Tibial nerve (tissue), 4 donors: ENCODE data around the gene LIPK. TPM values are rescaled to one million over a fixed set of nuclear protein-coding genes. Genes with fewer than 3 reads are reported as not detected.
A peak's percentile ranks its signal among the peaks of the same experiment; 100 is the strongest.

Experiments
- DNase-seq, 2 donors: peaks; one replicate each; pipeline ENCODE4 v3.0.0-alpha.2; 2019; ENCODE audit warnings: low spot score in 2 of 2
- H3K27ac ChIP-seq, 4 donors: fragments of 200-600 bp; sonication (generic) in 3 of 4; one replicate each; pipeline ENCODE4 v1.5.1; 2017 to 2019; ENCODE audit warnings: mild to moderate bottlenecking in 1 of 4
- H3K27me3 ChIP-seq, 2 donors: fragments of 200-600 bp; sonication (generic) in 1 of 2; one replicate each; pipeline versions ENCODE4 v1.5.1 to v1.6.0; 2017 to 2019
- H3K36me3 ChIP-seq, 3 donors: fragments of 200-600 bp; sonication (generic); one replicate each; pipeline ENCODE4 v1.5.1; 2018 to 2019
- H3K4me1 ChIP-seq, 4 donors: fragments of 200-600 bp; sonication (generic) in 3 of 4; one replicate each; pipeline ENCODE4 v1.5.1; 2017 to 2019
- H3K4me3 ChIP-seq, 4 donors: fragments of 200-600 bp; sonication (generic) in 3 of 4; one replicate each; pipeline ENCODE4 v1.5.1; 2017 to 2019; ENCODE audit warnings: mild to moderate bottlenecking in 1 of 4, moderate library complexity in 1 of 4
- H3K9me3 ChIP-seq, 4 donors: fragments of 200-600 bp; sonication (generic) in 3 of 4; one replicate each; pipeline ENCODE4 v1.5.1; 2017 to 2019
- EP300 ChIP-seq, 2 donors: sonication (generic); formaldehyde crosslinking; IDR thresholded peaks; one replicate each; pipeline ENCODE4 v1.6.1; 2017; ENCODE audit warnings: antibody characterized with exemption in 2 of 2, mild to moderate bottlenecking in 1 of 2
- POLR2A ChIP-seq, 2 donors: fragments of 450-650 bp; IDR thresholded peaks; one replicate each; pipeline ENCODE4 v1.6.1; 2017; ENCODE audit warnings: antibody characterized with exemption in 2 of 2, mild to moderate bottlenecking in 2 of 2, moderate library complexity in 2 of 2
- WGBS, 2 donors: methylation state at CpG; one replicate each; pipeline ENCODE4 v1.1.5; 2018; 5-methylcytosine and 5-hydroxymethylcytosine counted together
- total RNA-seq, 4 donors: library from RNA; depleted of rRNA; stranded (reverse); fragments of >200 nt; gene quantifications; one replicate each; pipeline ENCODE4 v1.1.0, GENCODE V29; 2016
- TF ChIP-seq, protein P1 (sequence below), 5 experiments: fragments of 200-600 bp in 3 of 5; fragments of 450-650 bp in 2 of 5; sonication (generic) in 3 of 5; IDR thresholded peaks; one replicate each; pipeline ENCODE4 v1.5.1; 2016 to 2019; ENCODE audit warnings: antibody characterized with exemption in 5 of 5, mild to moderate bottlenecking in 3 of 5, moderate library complexity in 2 of 5

The LIPK gene
- total RNA-seq, 4 donors from 2014 or later: not detected

DNA sequence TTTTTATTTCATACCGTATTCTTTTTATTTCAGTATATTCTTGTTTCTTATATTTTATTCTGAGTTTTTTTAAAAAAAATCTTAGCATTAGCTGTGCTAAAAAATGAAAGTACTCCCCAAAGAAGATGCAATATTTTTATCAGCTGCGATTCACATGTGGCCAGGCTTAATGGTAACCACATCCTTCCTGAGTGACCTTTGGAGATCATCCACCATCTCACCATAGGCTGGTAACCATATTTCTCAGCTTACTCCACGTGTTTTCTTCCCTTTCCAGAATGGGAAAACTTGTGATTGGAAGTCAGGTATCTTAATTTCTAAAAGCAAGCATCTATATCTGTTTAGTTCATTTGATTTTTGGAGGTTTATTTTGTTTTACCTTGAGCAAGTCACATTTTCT, 77.7 kb downstream of the LIPK start:
- TF ChIP-seq EP300 (IDR thresholded peaks at IDR 0.05) (no peak), POLR2A (IDR thresholded peaks at IDR 0.05) (no peak)
- TF ChIP-seq, protein P1, sequence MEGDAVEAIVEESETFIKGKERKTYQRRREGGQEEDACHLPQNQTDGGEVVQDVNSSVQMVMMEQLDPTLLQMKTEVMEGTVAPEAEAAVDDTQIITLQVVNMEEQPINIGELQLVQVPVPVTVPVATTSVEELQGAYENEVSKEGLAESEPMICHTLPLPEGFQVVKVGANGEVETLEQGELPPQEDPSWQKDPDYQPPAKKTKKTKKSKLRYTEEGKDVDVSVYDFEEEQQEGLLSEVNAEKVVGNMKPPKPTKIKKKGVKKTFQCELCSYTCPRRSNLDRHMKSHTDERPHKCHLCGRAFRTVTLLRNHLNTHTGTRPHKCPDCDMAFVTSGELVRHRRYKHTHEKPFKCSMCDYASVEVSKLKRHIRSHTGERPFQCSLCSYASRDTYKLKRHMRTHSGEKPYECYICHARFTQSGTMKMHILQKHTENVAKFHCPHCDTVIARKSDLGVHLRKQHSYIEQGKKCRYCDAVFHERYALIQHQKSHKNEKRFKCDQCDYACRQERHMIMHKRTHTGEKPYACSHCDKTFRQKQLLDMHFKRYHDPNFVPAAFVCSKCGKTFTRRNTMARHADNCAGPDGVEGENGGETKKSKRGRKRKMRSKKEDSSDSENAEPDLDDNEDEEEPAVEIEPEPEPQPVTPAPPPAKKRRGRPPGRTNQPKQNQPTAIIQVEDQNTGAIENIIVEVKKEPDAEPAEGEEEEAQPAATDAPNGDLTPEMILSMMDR (IDR thresholded peaks at IDR 0.05): no peak
- WGBS, 2 donors: 66% methylated on average over 3 of the region's 3 CpGs

DNA sequence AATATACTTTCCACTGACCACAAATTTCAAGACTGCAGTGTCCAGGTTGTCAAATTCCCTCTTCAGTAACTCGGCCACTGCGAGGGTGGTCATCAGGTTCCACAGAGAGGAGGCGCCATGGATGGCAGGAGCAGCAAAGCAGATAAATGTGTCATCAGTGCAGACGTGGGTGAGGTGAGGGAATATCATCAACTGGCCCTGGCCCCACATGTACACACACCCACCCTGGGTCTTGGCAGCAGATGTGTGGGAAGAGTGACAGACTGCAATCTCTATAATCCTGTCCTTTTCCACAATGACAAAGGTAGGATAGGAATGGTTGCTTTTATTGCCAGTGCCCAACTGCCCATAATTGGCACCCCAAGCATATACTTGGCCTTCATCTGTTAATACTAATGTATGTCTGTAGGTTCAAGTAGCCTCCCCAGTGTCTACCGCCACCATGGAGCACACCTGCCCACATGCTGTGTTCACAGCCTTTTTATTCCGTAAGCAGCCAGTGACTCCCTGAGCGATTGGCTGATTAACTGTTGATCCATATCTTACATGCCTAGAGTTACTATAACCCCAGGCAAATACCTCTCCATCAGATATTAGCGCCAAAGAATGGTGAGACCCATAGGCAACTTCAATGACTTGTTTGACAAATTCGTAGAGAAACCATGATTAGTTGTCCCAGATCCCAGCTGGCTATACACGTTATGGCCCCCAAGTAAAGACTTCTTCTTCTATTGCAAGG, 80.2 kb downstream of the LIPK start:
- WGBS, 2 donors: 87 to 93% methylated on average over 10 of the region's 10 CpGs
- Histone ChIP-seq H3K4me1 (no peaks in the 10 kb centered on the region), H3K27ac (no peak overlapping the region), H3K9me3 (no peaks in the 10 kb centered on the region), H3K36me3 (no peaks in the 10 kb centered on the region), H3K27me3 (no peaks in the 10 kb centered on the region), H3K4me3 (no peak overlapping the region)
- TF ChIP-seq POLR2A (IDR thresholded peaks at IDR 0.05) (no peak), EP300 (IDR thresholded peaks at IDR 0.05) (no peak)
- TF ChIP-seq, protein P1 (IDR thresholded peaks at IDR 0.05): no peak
- no peak for DNase-seq

More for the DNA sequence above, 77.7 kb downstream of the LIPK start:
- no peaks in the 10 kb centered on the region for H3K36me3 ChIP-seq
- no peak overlapping the region for H3K4me3 ChIP-seq
- no peak for DNase-seq
- no peaks in the 10 kb centered on the region for H3K9me3 ChIP-seq
- H3K27me3 ChIP-seq: no peaks in the 10 kb centered on the region
- no peak overlapping the region for H3K27ac ChIP-seq
- H3K4me1 ChIP-seq: no peaks in the 10 kb centered on the region

DNA sequence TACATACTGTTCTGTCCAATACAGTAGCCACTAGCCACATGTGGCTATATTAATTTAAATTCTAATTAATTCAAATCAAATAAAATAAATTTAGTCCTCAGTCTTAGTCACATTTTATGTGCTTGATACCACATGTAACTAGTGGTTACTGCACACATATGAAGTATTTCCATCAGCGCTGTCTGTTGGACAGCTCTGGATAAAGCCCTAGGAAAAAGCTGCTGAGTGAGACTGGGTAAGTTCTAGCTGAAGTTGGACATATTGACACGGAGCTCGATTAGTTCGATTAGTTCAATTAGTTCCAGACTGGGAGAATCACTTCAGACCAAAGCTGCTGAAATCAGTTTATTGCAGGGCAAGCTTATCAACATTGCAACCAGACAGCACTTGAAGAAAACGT, 81.4 kb downstream of the LIPK start:
- Histone ChIP-seq H3K36me3 (no peaks in the 10 kb centered on the region), H3K4me1 (no peaks in the 10 kb centered on the region), H3K4me3 (no peak overlapping the region), H3K9me3 (no peaks in the 10 kb centered on the region), H3K27ac (no peak overlapping the region), H3K27me3 (no peaks in the 10 kb centered on the region)
- DNase-seq: no peak
- WGBS, 2 donors: 66 to 69% methylated on average over 5 of the region's 5 CpGs
- TF ChIP-seq POLR2A (IDR thresholded peaks at IDR 0.05) (no peak), EP300 (IDR thresholded peaks at IDR 0.05) (no peak)
- TF ChIP-seq, protein P1 (IDR thresholded peaks at IDR 0.05): no peak

DNA sequence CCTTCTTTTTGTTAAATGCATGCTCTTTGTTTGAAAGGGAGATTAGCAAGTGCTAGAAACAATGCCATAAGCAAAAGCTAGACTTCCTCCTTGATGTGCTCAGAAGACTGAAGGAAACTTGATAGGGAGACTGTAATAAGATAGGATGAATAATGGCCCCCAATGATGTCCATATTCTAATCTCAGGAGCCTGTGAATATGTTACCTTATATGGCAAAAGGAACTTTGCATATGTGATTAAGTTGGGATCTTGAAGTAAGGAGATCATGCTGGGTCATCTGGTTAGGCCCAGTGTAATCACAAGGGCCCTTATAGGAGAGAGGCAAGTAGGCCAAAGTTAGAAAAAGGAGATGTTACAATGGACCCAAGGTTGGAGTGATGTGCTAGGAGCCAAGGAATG, 82.9 kb downstream of the LIPK start:
- H3K27ac ChIP-seq: no peak overlapping the region
- H3K27me3 ChIP-seq: no peaks in the 10 kb centered on the region
- TF ChIP-seq POLR2A (IDR thresholded peaks at IDR 0.05) (no peak), EP300 (IDR thresholded peaks at IDR 0.05) (no peak)
- TF ChIP-seq, protein P1 (IDR thresholded peaks at IDR 0.05): no peak
- no peak for DNase-seq
- H3K36me3 ChIP-seq: no peaks in the 10 kb centered on the region
- H3K4me1 ChIP-seq: no peaks in the 10 kb centered on the region
- no peak overlapping the region for H3K4me3 ChIP-seq
- no peaks in the 10 kb centered on the region for H3K9me3 ChIP-seq

DNA sequence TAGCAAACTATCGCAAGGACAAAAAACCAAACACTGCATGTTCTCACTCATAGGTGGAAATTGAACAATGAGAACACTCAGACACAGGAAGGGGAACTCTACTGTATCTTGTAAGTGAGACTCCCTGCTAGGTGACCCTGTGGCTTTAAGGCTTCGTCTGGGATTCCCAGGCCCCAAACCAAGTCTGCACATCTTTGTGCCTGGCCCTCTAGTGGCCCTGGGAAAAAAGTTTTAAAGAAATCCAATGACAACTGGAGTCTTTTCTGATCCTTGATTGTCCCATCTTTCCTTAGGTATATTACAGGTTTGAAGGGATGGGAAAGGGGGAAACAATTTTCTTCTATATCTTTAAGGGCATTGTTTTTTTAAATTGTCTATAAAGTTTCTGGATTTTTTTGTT, 85.9 kb downstream of the LIPK start:
- Histone ChIP-seq H3K9me3 (no peaks in the 10 kb centered on the region), H3K4me3 (no peak overlapping the region), H3K36me3 (no peaks in the 10 kb centered on the region), H3K27ac (no peak overlapping the region), H3K27me3 (no peaks in the 10 kb centered on the region), H3K4me1 (no peaks in the 10 kb centered on the region)
- 52 to 57% methylated on average over 2 of the region's 2 CpGs for WGBS, 2 donors
- DNase-seq: no peak
- TF ChIP-seq EP300 (IDR thresholded peaks at IDR 0.05): no peak
- TF ChIP-seq, protein P1 (IDR thresholded peaks at IDR 0.05): peak in 2 of 5 experiments; percentile 15 to 25
